NCI-H1436 treated with DMSO at 0.1 percent for 48 hours (cell line): ENCODE measurements around the gene PLEKHG5.
"Not testable (repeated sequence)": the region's sequence is repeated elsewhere in the genome, so short reads cannot be mapped to it uniquely, and the experiment has no call there.

ENCODE experiments used
- DNase-seq: peaks from one replicate; lab custom pipeline; 2025; lab: John Stamatoyannopoulos, UW

The PLEKHG5 gene

GRCh38 chr1:6446665-6447015 is 44.8 kb downstream of the PLEKHG5 start:
- DNase-seq: no peak

GRCh38 chr1:6445929-6446328 is 45.5 kb downstream of the PLEKHG5 start:
- not testable (repeated sequence) for DNase-seq

- no peak for DNase-seq
These were observed 46.3 kb downstream of the PLEKHG5 start for GRCh38 chr1:6445062-6445763.

- DNase-seq: no peak
These were observed 47.1 kb downstream of the PLEKHG5 start for GRCh38 chr1:6444377-6444776.

GRCh38 chr1:6443339-6444115 is 47.9 kb downstream of the PLEKHG5 start:
- no peak for DNase-seq

GRCh38 chr1:6441586-6441985 is 49.9 kb downstream of the PLEKHG5 start:
- DNase-seq: no peak

GRCh38 chr1:6440198-6441126 is 51.0 kb downstream of the PLEKHG5 start:
- no peak for DNase-seq

- no peak for DNase-seq
These were observed 53.4 kb downstream of the PLEKHG5 start for GRCh38 chr1:6438047-6438525.

GRCh38 chr1:6437012-6437700 is 54.3 kb downstream of the PLEKHG5 start:
- not testable (repeated sequence) for DNase-seq

- DNase-seq: not testable (repeated sequence)
These were observed 55.2 kb downstream of the PLEKHG5 start for GRCh38 chr1:6436277-6436676.

- DNase-seq: no peak
These were observed 55.9 kb downstream of the PLEKHG5 start for GRCh38 chr1:6435547-6435946.

GRCh38 chr1:6435129-6435528 is 56.3 kb downstream of the PLEKHG5 start:
- no peak for DNase-seq

- no peak for DNase-seq
These were observed 57.3 kb downstream of the PLEKHG5 start for GRCh38 chr1:6434186-6434585.

GRCh38 chr1:6431645-6432579 is 59.6 kb downstream of the PLEKHG5 start:
- DNase-seq: not testable (repeated sequence)

- not testable (repeated sequence) for DNase-seq
These were observed 61.6 kb downstream of the PLEKHG5 start for GRCh38 chr1:6429660-6430411.

- DNase-seq: not testable (repeated sequence)
These were observed 63.0 kb downstream of the PLEKHG5 start for GRCh38 chr1:6428453-6428852.

GRCh38 chr1:6427441-6428390 is 63.8 kb downstream of the PLEKHG5 start:
- DNase-seq: no peak

GRCh38 chr1:6426972-6427350 is 64.5 kb downstream of the PLEKHG5 start:
- no peak for DNase-seq
